Activated T-cell treated with anti-CD3 and anti-CD28 coated beads for 24 hours (primary cell): Measurements from ENCODE around the gene TNFAIP8L3.

Experiments
- DNase-seq: peaks from one replicate; pipeline ENCODE4 v3.0.0-alpha.2; 2020; ENCODE audit warnings: low read depth

TNFAIP8L3 gene

GRCh38 chr15:51114437-51115119 is 19.9 kb upstream of the TNFAIP8L3 start:
- DNase-seq = no peak

- DNase-seq = no peak
Observed at GRCh38 chr15:51112078-51112477, 17.4 kb upstream of the TNFAIP8L3 start.

GRCh38 chr15:51111061-51111460 is 16.4 kb upstream of the TNFAIP8L3 start:
- no peak for DNase-seq

GRCh38 chr15:51110171-51110570 is 15.5 kb upstream of the TNFAIP8L3 start:
- no peak for DNase-seq

GRCh38 chr15:51108933-51109550 is 14.3 kb upstream of the TNFAIP8L3 start:
- no peak for DNase-seq

GRCh38 chr15:51107612-51108011 is 12.9 kb upstream of the TNFAIP8L3 start:
- no peak for DNase-seq

- DNase-seq = no peak
Observed at GRCh38 chr15:51106481-51106880, 11.8 kb upstream of the TNFAIP8L3 start.

- DNase-seq = no peak
Observed at GRCh38 chr15:51105430-51106016, 10.8 kb upstream of the TNFAIP8L3 start.

- no peak for DNase-seq
Observed at GRCh38 chr15:51104512-51104911, 9.8 kb upstream of the TNFAIP8L3 start.

- DNase-seq = no peak
Observed at GRCh38 chr15:51103330-51103729, 8.6 kb upstream of the TNFAIP8L3 start.

- no peak for DNase-seq
Observed at GRCh38 chr15:51100785-51101489, 6.2 kb upstream of the TNFAIP8L3 start.

GRCh38 chr15:51099185-51099584 is 4.5 kb upstream of the TNFAIP8L3 start:
- no peak for DNase-seq

- DNase-seq = no peak
Observed at GRCh38 chr15:51098331-51098619, 3.6 kb upstream of the TNFAIP8L3 start.

- no peak for DNase-seq
Observed at GRCh38 chr15:51097553-51098330, 3.0 kb upstream of the TNFAIP8L3 start.

- no peak for DNase-seq
Observed at GRCh38 chr15:51096976-51097375, 2.3 kb upstream of the TNFAIP8L3 start.

- no peak for DNase-seq
Observed at GRCh38 chr15:51095681-51096331, 1.1 kb upstream of the TNFAIP8L3 start.

GRCh38 chr15:51093839-51094605 is 684 bp downstream of the TNFAIP8L3 start:
- no peak for DNase-seq

GRCh38 chr15:51093488-51093838 is 1.2 kb downstream of the TNFAIP8L3 start:
- DNase-seq = no peak

- no peak for DNase-seq
Observed at GRCh38 chr15:51092480-51093040, 2.1 kb downstream of the TNFAIP8L3 start.

- no peak for DNase-seq
Observed at GRCh38 chr15:51090753-51091152, 4.0 kb downstream of the TNFAIP8L3 start.
